ENCODE measurements around the gene GASK1A.

Gene GASK1A

GRCh38 chr3:43105596-43106292 lies 126.6 kb downstream of the GASK1A start, which contains the start of gene POMGNT2:
TSS of gene POMGNT2 (minus strand) at chr3:43106079. CDS start at chr3:43081431, 24,648 bp downstream.
- DNase-seq (ENCODE audit: insufficient read length, low spot score) (peak; percentile 91), FAIRE-seq (peak; percentile 78)

DNA sequence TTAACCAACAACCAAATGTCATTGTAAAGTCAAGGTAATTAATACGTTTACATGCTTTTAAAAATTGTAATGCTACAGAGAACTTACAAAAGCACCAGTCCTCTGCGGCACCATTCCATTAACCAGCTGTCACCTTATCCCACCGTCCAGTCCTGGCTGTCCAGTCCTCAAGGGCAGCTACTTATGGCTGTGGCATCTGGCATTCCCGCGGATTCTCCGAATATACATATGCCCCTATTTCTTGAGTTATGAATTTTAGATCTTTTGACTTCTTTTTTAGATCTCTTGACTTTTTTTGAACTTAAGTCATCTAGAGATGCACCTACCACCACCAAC lies 127.2 kb downstream of the GASK1A start:
- FAIRE-seq, result no peak

More for the DNA sequence above, 127.2 kb downstream of the GASK1A start:
- no peak for DNase-seq (ENCODE audit: insufficient read length, low spot score)

All from GM19239 (cell line).